ENCODE results near the gene CDH6.

The CDH6 gene

GRCh38 chr5:31301833-31302232 is 108.3 kb downstream of the CDH6 start:
- Histone ChIP-seq H3K9me3 (ENCODE audit: insufficient read depth, low read depth, low read length) (no peaks in the 10 kb centered on the region), H3F3A (ENCODE audit: low read depth) (no peaks in the 10 kb centered on the region), H4K20me1 (ENCODE audit: insufficient read depth, low read length, poor library complexity, severe bottlenecking) (no peaks in the 10 kb centered on the region), H3K4me2 (ENCODE audit: low read depth, low read length, poor library complexity, severe bottlenecking) (no peak overlapping the region), H3K9me2 (replicated peaks; ENCODE audit: low read depth, low read length) (no peaks in the 10 kb centered on the region), H3K4me3 (ENCODE audit: low read length, poor library complexity, severe bottlenecking) (no peak overlapping the region), H3K27me3 (ENCODE audit: insufficient read depth, low read length, poor library complexity, severe bottlenecking) (no peaks in the 10 kb centered on the region), H2AFZ (ENCODE audit: low read length) (no peak overlapping the region), H3K4me1 (ENCODE audit: insufficient read depth, low read length, poor library complexity, severe bottlenecking) (no peaks in the 10 kb centered on the region), H3K79me2 (ENCODE audit: insufficient read depth, low read length) (no peaks in the 10 kb centered on the region), H3K9ac (ENCODE audit: low read depth, low read length, poor library complexity, severe bottlenecking) (no peak overlapping the region), H3K36me3 (ENCODE audit: insufficient read depth, low read length) (no peaks in the 10 kb centered on the region)
- TF ChIP-seq EZH2phosphoT487 (IDR thresholded peaks at IDR 0.05; ENCODE audit: borderline replicate concordance), result no peak
- TF ChIP-seq CTCF (conservative IDR thresholded peaks at IDR 0.05; ENCODE audit: low read length), result no peak

- TF ChIP-seq CTCF (conservative IDR thresholded peaks at IDR 0.05; ENCODE audit: low read length) (no peak), EZH2phosphoT487 (IDR thresholded peaks at IDR 0.05; ENCODE audit: borderline replicate concordance) (no peak)
- Histone ChIP-seq H3F3A (ENCODE audit: low read depth) (no peaks in the 10 kb centered on the region), H3K79me2 (ENCODE audit: insufficient read depth, low read length) (no peaks in the 10 kb centered on the region), H2AFZ (ENCODE audit: low read length) (no peak overlapping the region), H3K36me3 (ENCODE audit: insufficient read depth, low read length) (no peaks in the 10 kb centered on the region), H3K9me3 (ENCODE audit: insufficient read depth, low read depth, low read length) (no peaks in the 10 kb centered on the region), H3K4me2 (ENCODE audit: low read depth, low read length, poor library complexity, severe bottlenecking) (no peak overlapping the region), H3K4me3 (ENCODE audit: low read length, poor library complexity, severe bottlenecking) (no peak overlapping the region), H4K20me1 (ENCODE audit: insufficient read depth, low read length, poor library complexity, severe bottlenecking) (no peaks in the 10 kb centered on the region), H3K9ac (ENCODE audit: low read depth, low read length, poor library complexity, severe bottlenecking) (no peak overlapping the region), H3K27me3 (ENCODE audit: insufficient read depth, low read length, poor library complexity, severe bottlenecking) (no peaks in the 10 kb centered on the region), H3K9me2 (replicated peaks; ENCODE audit: low read depth, low read length) (no peaks in the 10 kb centered on the region), H3K4me1 (ENCODE audit: insufficient read depth, low read length, poor library complexity, severe bottlenecking) (no peaks in the 10 kb centered on the region)
Observed at GRCh38 chr5:31303688-31304087, 110.2 kb downstream of the CDH6 start.

DNA sequence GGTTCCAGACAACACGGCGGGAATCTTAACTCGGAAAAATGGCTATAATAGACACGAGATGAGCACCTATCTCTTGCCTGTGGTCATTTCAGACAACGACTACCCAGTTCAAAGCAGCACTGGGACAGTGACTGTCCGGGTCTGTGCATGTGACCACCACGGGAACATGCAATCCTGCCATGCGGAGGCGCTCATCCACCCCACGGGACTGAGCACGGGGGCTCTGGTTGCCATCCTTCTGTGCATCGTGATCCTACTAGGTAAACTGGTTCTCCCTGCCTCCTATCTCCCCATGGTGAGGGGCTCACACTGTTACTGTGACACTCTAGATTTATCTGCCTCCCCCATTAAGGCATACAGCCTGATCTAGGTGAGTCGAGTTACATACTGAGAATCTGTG is 124.2 kb downstream of the CDH6 start:
- H3K36me3 ChIP-seq (ENCODE audit: insufficient read depth, low read length), result no peaks in the 10 kb centered on the region
- H3F3A ChIP-seq (ENCODE audit: low read depth), result no peaks in the 10 kb centered on the region
- H3K4me1 ChIP-seq (ENCODE audit: insufficient read depth, low read length, poor library complexity, severe bottlenecking), result no peaks in the 10 kb centered on the region
- no peak overlapping the region for H3K4me2 ChIP-seq (ENCODE audit: low read depth, low read length, poor library complexity, severe bottlenecking)
- TF ChIP-seq EZH2phosphoT487 (IDR thresholded peaks at IDR 0.05; ENCODE audit: borderline replicate concordance), result no peak
- TF ChIP-seq CTCF (conservative IDR thresholded peaks at IDR 0.05; ENCODE audit: low read length), result no peak
- no peaks in the 10 kb centered on the region for H3K27me3 ChIP-seq (ENCODE audit: insufficient read depth, low read length, poor library complexity, severe bottlenecking)
- no peaks in the 10 kb centered on the region for H4K20me1 ChIP-seq (ENCODE audit: insufficient read depth, low read length, poor library complexity, severe bottlenecking)
- no peaks in the 10 kb centered on the region for H3K9me3 ChIP-seq (ENCODE audit: insufficient read depth, low read depth, low read length)
- no peaks in the 10 kb centered on the region for H3K79me2 ChIP-seq (ENCODE audit: insufficient read depth, low read length)
- H3K9ac ChIP-seq (ENCODE audit: low read depth, low read length, poor library complexity, severe bottlenecking), result no peak overlapping the region
- H3K4me3 ChIP-seq (ENCODE audit: low read length, poor library complexity, severe bottlenecking), result no peak overlapping the region
- H3K9me2 ChIP-seq (replicated peaks; ENCODE audit: low read depth, low read length), result no peaks in the 10 kb centered on the region
- H2AFZ ChIP-seq (ENCODE audit: low read length), result no peak overlapping the region

Measured in Loucy (cell line).